ENCODE data around the gene PHTF2.

GRCh38 chr7:77877791-77878190 lies 79.2 kb downstream of the PHTF2 start:
- TF ChIP-seq CTCF (IDR thresholded peaks at IDR 0.05; ENCODE audit: low read length) (no peak), EZH2 (IDR thresholded peaks at IDR 0.05; ENCODE audit: borderline replicate concordance, low read length) (no peak)
